Upper lobe of left lung (tissue), 4 donors: ENCODE results near the gene HS3ST6.

ENCODE experiments used
- CTCF ChIP-seq, 6 experiments: fragments of 450-650 bp in 4 of 6; fragments of 200-600 bp in 2 of 6; sonication (generic) in 2 of 6; IDR thresholded peaks; one replicate each; pipeline ENCODE4 v1.5.1; 2016 to 2019; ENCODE audit warnings: antibody characterized with exemption in 6 of 6
- EP300 ChIP-seq, 4 donors: sonication (generic); formaldehyde crosslinking; IDR thresholded peaks; one replicate each; pipeline ENCODE4 v1.5.1; 2017; ENCODE audit warnings: antibody characterized with exemption in 4 of 4, control low read depth in 2 of 4
- POLR2A ChIP-seq, 4 donors: fragments of 450-650 bp; IDR thresholded peaks; one replicate each; pipeline ENCODE4 v1.5.1; 2016 to 2017; ENCODE audit warnings: antibody characterized with exemption in 4 of 4, mild to moderate bottlenecking in 2 of 4
- POLR2AphosphoS5 ChIP-seq, 2 donors: sonication (generic); formaldehyde crosslinking; IDR thresholded peaks; one replicate each; pipeline ENCODE4 v1.5.1; 2017; ENCODE audit warnings: antibody characterized with exemption in 2 of 2

DNA sequence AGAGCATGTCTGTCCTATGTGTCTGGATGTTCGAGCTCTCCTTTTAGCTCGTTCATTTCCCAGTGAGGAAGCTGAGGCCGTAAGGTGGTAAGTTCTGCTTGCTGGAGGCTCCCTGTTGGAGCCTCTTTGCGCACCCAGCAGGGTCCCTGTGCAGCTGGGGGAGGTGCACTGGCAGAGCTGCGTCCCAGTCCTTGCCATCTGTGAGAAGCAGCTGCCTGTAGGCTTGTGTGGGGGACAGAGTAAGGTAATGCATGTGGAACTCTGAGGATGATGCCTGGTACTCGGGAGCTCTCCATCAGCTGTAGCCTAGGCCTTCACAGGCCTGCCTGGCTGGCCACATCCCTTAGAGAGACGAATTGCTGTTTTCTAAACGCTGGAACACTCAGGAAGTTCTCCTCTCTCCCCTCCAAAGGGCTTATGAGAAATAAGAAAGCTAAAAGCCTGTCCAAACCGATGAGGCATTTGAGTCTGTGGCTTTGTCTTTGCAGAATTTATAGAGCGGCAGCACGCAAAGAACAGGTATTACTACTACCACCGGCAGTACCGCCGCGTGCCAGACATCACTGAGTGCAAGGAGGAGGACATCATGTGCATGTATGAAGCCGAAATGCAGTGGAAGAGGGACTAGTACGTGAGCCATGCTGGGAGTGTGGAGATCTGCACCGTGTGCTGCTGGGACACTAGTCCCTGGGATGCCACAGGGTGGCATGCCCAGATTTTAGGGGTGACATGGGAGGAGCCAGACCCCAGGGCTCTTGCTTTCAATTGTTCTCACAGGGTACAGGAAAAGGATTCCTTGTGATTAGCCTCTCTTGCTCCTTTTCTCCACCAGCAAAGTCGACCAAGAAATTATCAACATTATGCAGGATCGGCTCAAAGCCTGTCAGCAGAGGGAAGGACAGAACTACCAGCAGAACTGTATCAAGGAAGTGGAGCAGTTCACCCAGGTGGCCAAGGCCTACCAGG, 42.7 kb upstream of the HS3ST6 start:
- no peak for TF ChIP-seq CTCF (IDR thresholded peaks at IDR 0.05)
- TF ChIP-seq POLR2A (IDR thresholded peaks at IDR 0.05): no peak
- TF ChIP-seq POLR2AphosphoS5 (IDR thresholded peaks at IDR 0.05): no peak
- TF ChIP-seq EP300 (IDR thresholded peaks at IDR 0.05): no peak
